Mesendoderm (in vitro differentiated cells): ENCODE data around the gene HYPK. TPM values are rescaled to one million over a fixed set of nuclear protein-coding genes. Genes with fewer than 3 reads are reported as not detected.

Experiments
- small RNA-seq: library from polyadenylated mRNA; stranded (forward); fragments of <200 nt; extraction: miRNeasy Mini kit (QIAGEN cat#:217004); gene quantifications from one replicate; pipeline ENCODE3, GENCODE V24; 2013; ENCODE audit not compliant: insufficient read depth

HYPK gene

Small RNA genes lying within 50 kb of the gene (small RNA-seq; reads per million reads assigned to genes)
- gene MIR1282: not detected
